Right forelimb (tissue), 1 donor: ENCODE results near the gene PKD2.
A peak's percentile ranks its signal among the peaks of the same experiment; 100 is the strongest.
"Not testable (repeated sequence)": the region's sequence is repeated elsewhere in the genome, so short reads cannot be mapped to it uniquely, and the experiment has no call there.

Source experiments
- DNase-seq: peaks from one replicate; pipeline ENCODE4 v3.0.0-alpha.2; 2018

The PKD2 gene

DNA sequence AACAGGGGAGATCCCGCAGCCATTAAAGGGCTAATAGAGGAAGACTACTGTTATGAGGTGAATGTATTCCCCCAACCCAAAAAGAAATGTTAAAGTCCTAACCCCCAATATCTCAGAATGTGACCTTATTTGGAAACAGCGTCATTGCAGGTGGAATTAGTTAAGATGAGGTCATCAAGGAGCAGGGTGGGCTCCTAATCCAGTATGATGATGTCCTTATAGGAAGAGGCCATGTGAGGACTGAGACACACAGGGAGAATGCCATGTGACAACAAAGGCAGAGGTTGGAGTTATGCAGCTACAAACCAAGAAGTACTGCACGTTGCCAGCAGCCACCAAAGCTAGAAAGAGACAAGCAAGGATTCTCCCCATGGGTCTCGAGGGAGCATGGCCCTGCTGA lies 17.7 kb upstream of the PKD2 start:
- no peak for DNase-seq

DNA sequence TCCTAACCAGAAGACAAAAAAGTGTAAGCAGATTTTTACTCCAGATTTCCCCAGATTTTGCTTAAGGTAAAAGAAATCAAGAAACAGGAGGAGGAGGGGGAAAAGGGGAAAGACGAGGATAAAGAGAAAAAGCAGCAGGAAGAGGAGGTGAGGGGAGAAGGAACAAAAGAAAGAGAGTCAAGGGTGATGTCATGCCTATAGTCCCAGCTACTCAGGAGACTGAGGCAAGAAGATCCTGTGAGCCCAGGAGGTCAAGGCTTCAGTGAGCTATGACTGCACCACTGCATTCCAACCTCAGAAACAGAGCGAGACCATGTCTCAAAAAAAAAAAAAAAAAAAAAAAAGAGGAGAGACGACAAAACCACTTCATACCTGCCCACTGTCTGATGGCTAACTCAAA lies 12.0 kb upstream of the PKD2 start:
- DNase-seq: no peak

- not testable (repeated sequence) for DNase-seq
Measured at GRCh38 chr4:87999191-87999691, 8.2 kb upstream of the PKD2 start.

GRCh38 chr4:88001871-88002270 lies 5.6 kb upstream of the PKD2 start:
- no peak for DNase-seq

- no peak for DNase-seq
Measured at GRCh38 chr4:88002786-88003185, 4.6 kb upstream of the PKD2 start.

DNA sequence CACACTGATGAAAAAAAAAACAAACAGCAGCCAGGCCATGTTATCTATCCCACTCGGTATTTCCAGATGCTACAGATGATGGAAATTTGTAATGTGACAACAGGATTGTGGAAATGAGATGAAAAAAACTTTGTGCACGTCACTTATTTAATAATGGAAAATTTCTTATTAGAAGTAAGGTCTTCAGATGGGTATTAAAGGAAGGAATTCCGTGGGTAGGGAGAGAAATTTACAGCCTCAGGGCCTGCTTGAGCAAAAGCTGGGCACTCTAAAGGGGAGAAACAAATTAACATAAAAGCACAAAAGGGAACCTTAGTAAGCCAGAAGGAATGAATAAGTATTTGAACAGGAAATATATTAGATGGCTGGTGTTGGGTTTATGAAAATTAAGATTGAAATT lies 4.2 kb upstream of the PKD2 start:
- DNase-seq: no peak

DNA sequence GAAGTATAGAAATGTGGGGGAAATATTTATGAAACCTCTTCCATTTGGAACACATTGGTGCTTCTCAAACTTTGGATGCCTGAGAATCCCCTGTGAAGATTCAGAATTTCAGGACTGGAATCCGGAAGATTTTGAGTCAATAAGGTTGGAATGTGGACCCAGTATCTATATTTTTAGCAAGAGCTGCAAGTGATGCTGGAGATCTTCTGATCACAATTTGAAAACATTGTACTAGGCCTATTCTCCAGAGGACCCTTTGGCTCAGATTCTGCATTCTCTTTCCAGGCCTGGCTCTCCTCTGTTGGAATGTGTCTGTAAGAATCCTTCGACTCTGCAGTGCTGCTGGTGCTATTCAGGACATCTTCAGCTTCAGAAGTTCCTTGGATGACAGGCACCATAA lies 2.4 kb upstream of the PKD2 start:
- DNase-seq: no peak

- DNase-seq: no peak
Measured at GRCh38 chr4:88005946-88006345, 1.5 kb upstream of the PKD2 start.

DNA sequence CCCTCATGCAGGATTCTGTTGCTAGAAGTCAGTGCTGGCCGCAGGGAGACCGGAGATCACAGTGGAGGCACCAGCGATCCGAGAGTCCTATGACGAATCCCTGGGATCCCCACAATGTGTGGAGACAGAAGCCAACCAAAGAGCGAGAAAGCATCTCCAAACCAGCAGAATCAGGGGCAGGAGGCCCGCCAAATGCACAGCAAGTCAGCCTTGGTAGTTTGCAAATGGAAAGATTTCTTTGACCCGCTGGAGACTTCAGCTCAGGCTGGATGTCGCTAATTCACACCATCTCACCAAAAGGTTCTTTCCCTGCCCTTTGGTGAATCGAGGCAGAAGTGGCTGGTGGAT lies 505 bp upstream of the PKD2 start:
- no peak for DNase-seq

DNA sequence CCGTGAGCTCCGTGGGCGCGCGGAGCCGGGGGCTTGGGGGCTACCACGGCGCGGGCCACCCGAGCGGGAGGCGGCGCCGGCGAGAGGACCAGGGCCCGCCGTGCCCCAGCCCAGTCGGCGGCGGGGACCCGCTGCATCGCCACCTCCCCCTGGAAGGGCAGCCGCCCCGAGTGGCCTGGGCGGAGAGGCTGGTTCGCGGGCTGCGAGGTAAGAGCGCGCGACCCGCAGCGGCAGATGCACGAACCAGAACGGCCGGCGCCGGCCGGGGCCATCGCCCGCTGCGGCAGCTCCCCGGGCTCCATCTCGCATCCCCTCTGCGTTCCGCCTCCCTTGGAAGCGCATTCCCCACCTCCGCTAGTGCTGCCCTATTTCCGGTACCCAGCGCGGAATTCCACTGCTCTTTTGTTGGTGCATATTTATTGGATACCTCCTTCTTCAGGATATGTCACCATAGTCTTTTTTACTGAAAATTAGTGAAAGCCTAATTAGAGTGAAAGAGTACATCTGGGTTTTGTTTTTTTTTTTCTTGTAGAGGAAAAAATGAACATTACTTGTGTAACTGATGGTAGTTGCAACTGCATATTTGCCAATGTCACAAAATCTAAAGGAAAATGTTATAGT lies 797 bp downstream of the PKD2 start:
- peak; percentile 71 for DNase-seq

DNA sequence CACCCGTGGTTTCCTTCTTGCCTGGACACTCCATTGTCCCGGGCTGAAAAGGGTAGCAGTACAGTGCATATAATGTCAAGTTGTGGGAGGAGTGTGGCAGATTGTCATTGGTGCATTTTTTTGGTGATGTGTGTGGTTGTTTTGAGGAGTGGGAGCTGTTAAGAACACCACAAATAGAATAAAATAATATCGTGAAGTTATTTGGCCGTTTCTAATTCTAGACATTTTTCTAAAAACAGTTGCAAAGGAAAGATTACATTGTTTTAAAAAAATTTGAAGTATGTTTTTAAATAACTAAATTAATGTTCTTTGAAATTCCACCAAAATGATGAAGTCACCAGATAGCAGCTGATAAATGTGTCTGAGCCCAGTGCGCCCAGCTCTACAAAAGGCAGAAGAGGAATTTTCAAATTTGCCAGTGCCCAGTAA lies 1.3 kb downstream of the PKD2 start:
- no peak for DNase-seq

DNA sequence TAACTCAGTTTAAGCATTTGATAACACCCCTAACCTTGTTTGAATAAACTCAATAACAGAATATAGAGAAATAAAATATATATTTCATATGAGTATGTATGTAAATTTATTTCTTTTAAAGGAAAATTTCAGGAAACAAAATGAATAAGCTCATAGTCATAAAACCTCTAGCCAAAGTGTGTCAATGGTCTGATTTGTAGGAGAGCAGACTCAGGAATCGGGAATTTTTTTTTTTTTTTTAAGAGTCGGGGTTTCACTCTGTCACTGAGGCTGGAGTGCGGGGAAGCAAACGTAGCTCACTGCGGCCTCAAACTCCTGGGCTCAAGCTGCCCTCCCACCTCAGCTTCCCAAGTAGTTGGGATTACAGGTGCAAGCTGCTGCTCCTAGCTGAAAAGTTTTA lies 2.4 kb downstream of the PKD2 start:
- no peak for DNase-seq

DNA sequence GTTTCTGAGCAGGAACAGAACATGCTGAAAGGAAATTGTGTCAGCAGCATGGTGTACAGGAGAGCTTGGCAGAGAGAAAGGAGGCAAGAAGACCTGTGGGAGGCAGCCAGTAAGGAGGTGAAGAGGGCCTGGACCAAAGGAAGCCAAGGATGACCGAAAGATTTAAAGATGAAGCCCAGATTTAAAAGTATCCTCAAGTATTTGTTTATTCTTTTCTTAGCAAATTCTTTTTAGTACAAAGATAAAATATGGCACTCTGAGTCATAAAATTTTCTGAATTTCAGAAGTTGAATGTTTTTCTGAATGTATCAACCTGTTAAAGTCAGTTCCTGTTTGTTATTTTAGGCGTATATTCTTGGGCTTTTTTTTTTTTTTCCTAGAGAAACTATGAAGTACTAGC lies 3.5 kb downstream of the PKD2 start:
- DNase-seq: no peak

DNA sequence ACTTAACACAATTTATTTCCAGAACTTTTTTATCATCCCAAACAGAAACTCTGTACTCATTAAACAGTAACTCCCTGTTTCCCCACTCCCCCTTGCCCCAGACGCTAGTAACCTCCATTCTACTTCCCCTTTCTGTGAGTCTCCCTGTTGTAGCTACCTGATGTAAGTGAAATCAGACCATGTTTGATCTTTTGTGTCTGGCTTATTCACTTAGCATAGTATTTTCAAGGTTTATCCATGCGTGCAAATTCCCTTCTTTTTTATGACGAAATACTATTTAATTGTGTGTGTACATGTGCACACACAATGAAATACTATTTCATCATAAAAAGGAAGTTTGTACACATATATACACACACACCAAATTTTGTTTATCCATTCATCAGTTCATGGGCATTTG lies 5.2 kb downstream of the PKD2 start:
- DNase-seq: no peak

DNA sequence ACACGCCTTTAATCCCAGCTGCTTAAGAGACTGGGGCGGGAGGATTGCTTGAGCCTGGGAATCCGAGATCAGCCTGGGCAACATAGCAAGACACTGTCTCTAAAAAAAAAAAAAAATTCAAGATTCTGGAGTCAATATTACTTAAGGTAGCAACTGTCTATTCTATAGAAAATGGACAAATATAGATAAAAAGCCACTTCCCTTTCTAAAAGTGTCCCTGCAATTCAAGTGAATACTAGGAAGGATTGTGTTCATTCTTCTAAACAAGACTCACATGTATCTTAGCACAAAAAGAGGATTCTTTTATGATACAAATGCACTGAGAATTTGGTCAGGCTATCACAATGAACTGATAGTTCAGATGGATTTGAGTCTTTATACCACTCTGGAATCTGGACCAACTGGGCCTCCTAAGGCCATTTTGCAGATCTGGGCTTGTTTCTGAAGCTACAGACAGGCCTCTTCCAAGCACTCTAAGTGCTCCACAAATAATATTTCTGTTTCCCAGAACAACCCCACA lies 7.0 kb downstream of the PKD2 start:
- no peak for DNase-seq

GRCh38 chr4:88015659-88016295 lies 8.3 kb downstream of the PKD2 start:
- DNase-seq: no peak

GRCh38 chr4:88017516-88018297 lies 10.3 kb downstream of the PKD2 start:
- DNase-seq: no peak

GRCh38 chr4:88018466-88018865 lies 11.0 kb downstream of the PKD2 start:
- DNase-seq: peak; percentile 54

GRCh38 chr4:88021824-88022223 lies 14.4 kb downstream of the PKD2 start:
- DNase-seq: no peak

DNA sequence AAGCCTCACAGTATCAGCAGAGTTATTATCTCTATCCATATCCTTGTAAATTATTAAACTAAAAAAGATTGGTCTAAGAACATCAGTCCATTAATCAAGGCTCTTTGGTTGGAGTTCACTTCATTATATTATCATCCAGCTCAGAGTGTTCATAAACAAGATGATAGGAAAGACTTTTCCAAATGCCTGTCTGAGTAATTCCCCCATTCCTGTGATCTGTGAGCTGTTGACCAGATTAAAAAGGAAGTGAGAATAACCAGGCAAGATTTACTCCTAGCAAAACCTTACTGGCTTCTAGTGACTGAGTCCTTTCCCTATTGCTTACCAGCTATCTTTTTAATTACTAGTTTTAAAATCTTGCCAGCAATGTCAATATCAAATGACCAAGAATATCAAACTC lies 14.9 kb downstream of the PKD2 start:
- DNase-seq: no peak

DNA sequence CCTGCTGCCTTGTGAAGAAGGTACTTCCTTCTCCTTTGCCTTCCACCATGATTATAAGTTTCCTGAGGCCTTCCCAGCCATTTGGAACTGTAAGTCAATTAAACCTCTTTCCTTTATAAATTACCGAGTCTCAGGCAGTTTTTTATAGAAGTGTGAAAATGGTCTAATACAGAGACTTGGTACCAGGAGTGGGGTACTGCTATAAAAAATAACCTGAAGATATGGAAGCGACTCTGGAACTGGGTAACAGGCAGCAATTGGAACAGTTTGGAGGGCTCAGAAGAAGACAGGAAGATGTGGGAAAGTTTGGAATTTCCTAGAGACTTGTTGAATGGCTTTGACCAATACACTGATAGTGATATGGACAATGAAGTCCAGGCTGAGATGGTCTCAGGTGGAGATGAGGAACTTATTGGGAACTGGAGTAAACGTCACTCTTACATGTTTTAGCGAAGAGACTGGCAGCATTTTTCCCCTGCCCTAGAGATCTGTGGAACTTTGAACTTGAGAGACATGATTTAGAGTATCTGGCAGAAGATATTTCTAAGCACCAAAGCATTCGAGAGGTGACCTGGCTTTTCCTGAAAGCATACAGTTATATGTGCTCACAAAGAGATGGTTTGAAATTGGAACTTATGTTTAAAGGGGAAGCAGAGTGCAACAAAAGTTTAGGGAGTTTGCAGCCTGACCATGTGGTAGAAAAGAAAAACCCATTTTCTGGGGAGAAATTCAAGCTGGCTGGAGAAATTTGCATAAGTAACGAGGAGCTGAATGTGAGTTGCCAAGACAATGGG lies 18.6 kb downstream of the PKD2 start:
- DNase-seq: not testable (repeated sequence)

DNA sequence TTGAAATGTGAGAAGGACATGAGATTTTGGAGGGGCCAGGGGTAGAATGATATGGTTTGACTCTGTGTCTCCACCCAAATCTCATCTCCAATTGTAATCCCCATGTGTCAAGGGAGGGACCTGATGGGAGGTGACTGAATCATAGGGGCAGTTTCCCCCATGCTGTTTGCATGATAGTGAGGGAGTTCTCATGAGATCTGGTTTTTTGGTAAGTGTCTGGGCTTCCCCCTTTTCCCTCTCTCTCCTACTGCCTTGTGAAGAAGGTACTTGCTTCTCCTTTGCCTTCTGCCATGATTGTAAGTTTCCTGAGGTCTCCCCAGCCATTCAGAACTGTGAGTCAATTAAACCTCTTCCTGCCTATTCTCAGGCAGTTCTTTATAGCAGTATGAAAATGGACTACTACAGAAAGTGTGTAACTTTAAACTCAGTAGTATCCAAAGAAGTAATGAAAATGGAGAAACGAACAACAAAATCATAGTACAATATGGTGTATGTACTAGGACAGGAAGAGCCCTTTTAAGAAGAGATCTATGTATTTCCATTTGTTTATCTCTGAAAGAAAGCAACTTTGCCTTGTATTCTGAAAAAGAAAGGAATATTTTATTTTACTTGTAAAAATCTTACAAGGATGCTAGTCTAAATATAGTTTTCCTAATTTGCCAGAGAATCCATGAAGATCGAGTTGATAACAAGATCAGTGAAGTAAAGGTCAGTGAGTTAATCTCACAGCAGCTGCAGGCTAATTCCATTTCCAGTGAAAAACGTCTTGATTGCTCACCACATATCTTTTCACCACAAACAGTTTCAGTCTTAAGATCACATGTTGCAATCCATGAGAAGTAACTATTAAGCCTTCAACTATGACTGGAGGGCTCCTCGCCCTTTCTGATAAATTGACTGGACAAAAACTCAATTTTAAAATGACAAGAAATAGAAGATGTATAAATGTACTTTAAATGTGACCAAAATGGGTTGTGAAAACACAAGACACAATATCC lies 20.5 kb downstream of the PKD2 start:
- no peak for DNase-seq
